Measurements from ENCODE around the gene RNFT2. TPM values are rescaled to one million over a fixed set of nuclear protein-coding genes. Genes with fewer than 3 reads are reported as not detected.
A peak's percentile ranks its signal among the peaks of the same experiment; 100 is the strongest.

RNFT2 gene
- total RNA-seq, 1 experiment from 2014 or later = 27.7 TPM

DNA sequence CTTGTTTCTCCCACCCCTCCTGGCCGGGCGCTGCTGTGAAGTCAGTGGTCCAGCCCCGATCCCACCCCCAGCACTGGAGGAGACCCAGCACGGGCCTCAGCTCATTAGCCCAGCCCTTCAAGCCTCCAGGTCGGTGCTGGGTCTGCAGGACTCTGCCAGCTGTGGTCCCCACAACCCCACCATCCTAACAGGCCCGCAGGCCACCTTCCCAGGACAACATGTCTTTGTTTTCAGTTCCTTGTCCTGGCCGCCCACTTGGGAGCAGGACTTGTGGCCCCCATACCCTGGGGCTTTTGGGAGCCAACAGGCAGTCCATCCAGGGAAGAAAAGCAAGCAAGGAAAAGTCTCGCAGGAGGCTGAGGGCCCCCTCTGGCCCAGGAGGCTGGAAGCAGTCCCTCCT lies 83.2 kb downstream of the RNFT2 start:
- Mint-ChIP-seq H3K36me3 (peaks cover 3% of the 10 kb centered on the region; the same call in 1 of the 2 replicates), H3K27me3 (ENCODE audit: low read depth) (no peaks in the 10 kb centered on the region), H3K27ac (no peak overlapping the region), H3K4me3 (no peak overlapping the region), H3K4me1 (peaks cover 18% of the 10 kb centered on the region), H3K9me3 (no peaks in the 10 kb centered on the region)
- ChIA-PET POLR2A (interaction anchor here (0.6 kb wide), 2 partner anchors 27 to 93 kb away, joined by 4 to 5 read pairs; no protein-coding TSS in a partner anchor), CTCF (interaction anchor here (2.0 kb wide), 1 partner anchor 42 kb away, joined by 7 read pairs; no protein-coding TSS in a partner anchor)
- TF ChIP-seq NR3C1 (CRISPR knock-in tag; conservative IDR thresholded peaks at IDR 0.05; ENCODE audit: low read depth) (no peak), ZNF232 (CRISPR knock-in tag; IDR thresholded peaks at IDR 0.05) (no peak), RELA (CRISPR knock-in tag; IDR thresholded peaks at IDR 0.05; ENCODE audit: borderline replicate concordance) (no peak), CBFB (CRISPR knock-in tag; IDR thresholded peaks at IDR 0.05; ENCODE audit: low read depth) (no peak), KAT7 (CRISPR knock-in tag; IDR thresholded peaks at IDR 0.05; ENCODE audit: borderline replicate concordance) (no peak), TP53 (CRISPR knock-in tag; IDR thresholded peaks at IDR 0.05) (no peak), TEAD4 (CRISPR knock-in tag; IDR thresholded peaks at IDR 0.05) (no peak), ZNF138 (CRISPR knock-in tag; conservative IDR thresholded peaks at IDR 0.05) (no peak), GRHL2 (CRISPR knock-in tag; IDR thresholded peaks at IDR 0.05; ENCODE audit: insufficient replicate concordance, severe bottlenecking) (no peak), ZNF317 (CRISPR knock-in tag; IDR thresholded peaks at IDR 0.05; ENCODE audit: borderline replicate concordance, low read depth) (no peak)
- TF ChIP-seq, protein P1, sequence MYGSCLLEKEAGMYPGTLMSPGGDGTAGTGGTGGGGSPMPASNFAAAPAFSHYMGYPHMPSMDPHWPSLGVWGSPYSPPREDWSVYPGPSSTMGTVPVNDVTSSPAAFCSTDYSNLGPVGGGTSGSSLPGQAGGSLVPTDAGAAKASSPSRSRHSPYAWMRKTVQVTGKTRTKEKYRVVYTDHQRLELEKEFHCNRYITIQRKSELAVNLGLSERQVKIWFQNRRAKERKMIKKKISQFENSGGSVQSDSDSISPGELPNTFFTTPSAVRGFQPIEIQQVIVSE (CRISPR knock-in tag; IDR thresholded peaks at IDR 0.05; ENCODE audit: borderline replicate concordance) = no peak
- TF ChIP-seq, protein P2, sequence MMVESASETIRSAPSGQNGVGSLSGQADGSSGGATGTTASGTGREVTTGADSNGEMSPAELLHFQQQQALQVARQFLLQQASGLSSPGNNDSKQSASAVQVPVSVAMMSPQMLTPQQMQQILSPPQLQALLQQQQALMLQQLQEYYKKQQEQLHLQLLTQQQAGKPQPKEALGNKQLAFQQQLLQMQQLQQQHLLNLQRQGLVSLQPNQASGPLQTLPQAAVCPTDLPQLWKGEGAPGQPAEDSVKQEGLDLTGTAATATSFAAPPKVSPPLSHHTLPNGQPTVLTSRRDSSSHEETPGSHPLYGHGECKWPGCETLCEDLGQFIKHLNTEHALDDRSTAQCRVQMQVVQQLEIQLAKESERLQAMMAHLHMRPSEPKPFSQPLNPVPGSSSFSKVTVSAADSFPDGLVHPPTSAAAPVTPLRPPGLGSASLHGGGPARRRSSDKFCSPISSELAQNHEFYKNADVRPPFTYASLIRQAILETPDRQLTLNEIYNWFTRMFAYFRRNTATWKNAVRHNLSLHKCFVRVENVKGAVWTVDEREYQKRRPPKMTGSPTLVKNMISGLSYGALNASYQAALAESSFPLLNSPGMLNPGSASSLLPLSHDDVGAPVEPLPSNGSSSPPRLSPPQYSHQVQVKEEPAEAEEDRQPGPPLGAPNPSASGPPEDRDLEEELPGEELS (CRISPR knock-in tag; IDR thresholded peaks at IDR 0.05) = no peak
- TF ChIP-seq, protein P3, sequence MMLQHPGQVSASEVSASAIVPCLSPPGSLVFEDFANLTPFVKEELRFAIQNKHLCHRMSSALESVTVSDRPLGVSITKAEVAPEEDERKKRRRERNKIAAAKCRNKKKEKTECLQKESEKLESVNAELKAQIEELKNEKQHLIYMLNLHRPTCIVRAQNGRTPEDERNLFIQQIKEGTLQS (CRISPR knock-in tag; conservative IDR thresholded peaks at IDR 0.05) = no peak
- TF ChIP-seq, protein P4, sequence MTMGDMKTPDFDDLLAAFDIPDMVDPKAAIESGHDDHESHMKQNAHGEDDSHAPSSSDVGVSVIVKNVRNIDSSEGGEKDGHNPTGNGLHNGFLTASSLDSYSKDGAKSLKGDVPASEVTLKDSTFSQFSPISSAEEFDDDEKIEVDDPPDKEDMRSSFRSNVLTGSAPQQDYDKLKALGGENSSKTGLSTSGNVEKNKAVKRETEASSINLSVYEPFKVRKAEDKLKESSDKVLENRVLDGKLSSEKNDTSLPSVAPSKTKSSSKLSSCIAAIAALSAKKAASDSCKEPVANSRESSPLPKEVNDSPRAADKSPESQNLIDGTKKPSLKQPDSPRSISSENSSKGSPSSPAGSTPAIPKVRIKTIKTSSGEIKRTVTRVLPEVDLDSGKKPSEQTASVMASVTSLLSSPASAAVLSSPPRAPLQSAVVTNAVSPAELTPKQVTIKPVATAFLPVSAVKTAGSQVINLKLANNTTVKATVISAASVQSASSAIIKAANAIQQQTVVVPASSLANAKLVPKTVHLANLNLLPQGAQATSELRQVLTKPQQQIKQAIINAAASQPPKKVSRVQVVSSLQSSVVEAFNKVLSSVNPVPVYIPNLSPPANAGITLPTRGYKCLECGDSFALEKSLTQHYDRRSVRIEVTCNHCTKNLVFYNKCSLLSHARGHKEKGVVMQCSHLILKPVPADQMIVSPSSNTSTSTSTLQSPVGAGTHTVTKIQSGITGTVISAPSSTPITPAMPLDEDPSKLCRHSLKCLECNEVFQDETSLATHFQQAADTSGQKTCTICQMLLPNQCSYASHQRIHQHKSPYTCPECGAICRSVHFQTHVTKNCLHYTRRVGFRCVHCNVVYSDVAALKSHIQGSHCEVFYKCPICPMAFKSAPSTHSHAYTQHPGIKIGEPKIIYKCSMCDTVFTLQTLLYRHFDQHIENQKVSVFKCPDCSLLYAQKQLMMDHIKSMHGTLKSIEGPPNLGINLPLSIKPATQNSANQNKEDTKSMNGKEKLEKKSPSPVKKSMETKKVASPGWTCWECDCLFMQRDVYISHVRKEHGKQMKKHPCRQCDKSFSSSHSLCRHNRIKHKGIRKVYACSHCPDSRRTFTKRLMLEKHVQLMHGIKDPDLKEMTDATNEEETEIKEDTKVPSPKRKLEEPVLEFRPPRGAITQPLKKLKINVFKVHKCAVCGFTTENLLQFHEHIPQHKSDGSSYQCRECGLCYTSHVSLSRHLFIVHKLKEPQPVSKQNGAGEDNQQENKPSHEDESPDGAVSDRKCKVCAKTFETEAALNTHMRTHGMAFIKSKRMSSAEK (CRISPR knock-in tag; IDR thresholded peaks at IDR 0.05; ENCODE audit: borderline replicate concordance) = no peak
- no peak for DNase-seq (ENCODE audit: low spot score)
- peak; percentile 6; the same call in 1 of the 2 replicates for ATAC-seq

DNA sequence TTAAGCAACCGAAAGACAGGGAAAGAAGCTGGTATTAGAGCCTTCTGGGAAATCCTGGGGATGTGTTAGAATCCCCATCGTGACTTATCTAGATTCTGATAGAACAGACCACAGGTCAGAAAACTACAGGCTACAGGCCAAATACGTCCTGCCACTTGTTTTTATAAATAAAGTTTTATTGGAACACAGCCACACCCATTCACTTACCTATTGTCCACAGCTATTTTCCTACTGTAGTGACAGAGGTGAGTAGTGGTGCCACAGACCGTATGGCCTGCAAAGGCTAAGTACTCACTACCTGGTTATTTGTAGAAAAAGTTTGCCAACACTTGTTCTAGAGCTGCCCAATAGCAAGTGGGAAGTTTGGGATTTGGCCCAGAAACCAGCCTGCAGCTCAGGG lies 89.3 kb downstream of the RNFT2 start:
- no peak for DNase-seq (ENCODE audit: low spot score)
- no peak overlapping the region for H3K27ac Mint-ChIP-seq
- H3K4me1 Mint-ChIP-seq = no peaks in the 10 kb centered on the region
- H3K27me3 Mint-ChIP-seq (ENCODE audit: low read depth) = no peaks in the 10 kb centered on the region
- CTCF ChIA-PET = interaction anchor here (0.7 to 1.1 kb wide), 2 partner anchors 36 to 115 kb away, joined by 3 read pairs; no protein-coding TSS in a partner anchor
- no peaks in the 10 kb centered on the region for H3K9me3 Mint-ChIP-seq
- POLR2A ChIA-PET = no interaction called here
- no peak for ATAC-seq
- H3K36me3 Mint-ChIP-seq = peaks cover 3% of the 10 kb centered on the region; the same call in 1 of the 2 replicates
- no peak overlapping the region for H3K4me3 Mint-ChIP-seq
- TF ChIP-seq TEAD4 (CRISPR knock-in tag; IDR thresholded peaks at IDR 0.05) (no peak), AR (CRISPR knock-in tag; IDR thresholded peaks at IDR 0.05) (no peak), USF2 (CRISPR knock-in tag; IDR thresholded peaks at IDR 0.05) (no peak), GRHL2 (CRISPR knock-in tag; IDR thresholded peaks at IDR 0.05; ENCODE audit: insufficient replicate concordance, severe bottlenecking) (no peak)
- TF ChIP-seq, protein P5, sequence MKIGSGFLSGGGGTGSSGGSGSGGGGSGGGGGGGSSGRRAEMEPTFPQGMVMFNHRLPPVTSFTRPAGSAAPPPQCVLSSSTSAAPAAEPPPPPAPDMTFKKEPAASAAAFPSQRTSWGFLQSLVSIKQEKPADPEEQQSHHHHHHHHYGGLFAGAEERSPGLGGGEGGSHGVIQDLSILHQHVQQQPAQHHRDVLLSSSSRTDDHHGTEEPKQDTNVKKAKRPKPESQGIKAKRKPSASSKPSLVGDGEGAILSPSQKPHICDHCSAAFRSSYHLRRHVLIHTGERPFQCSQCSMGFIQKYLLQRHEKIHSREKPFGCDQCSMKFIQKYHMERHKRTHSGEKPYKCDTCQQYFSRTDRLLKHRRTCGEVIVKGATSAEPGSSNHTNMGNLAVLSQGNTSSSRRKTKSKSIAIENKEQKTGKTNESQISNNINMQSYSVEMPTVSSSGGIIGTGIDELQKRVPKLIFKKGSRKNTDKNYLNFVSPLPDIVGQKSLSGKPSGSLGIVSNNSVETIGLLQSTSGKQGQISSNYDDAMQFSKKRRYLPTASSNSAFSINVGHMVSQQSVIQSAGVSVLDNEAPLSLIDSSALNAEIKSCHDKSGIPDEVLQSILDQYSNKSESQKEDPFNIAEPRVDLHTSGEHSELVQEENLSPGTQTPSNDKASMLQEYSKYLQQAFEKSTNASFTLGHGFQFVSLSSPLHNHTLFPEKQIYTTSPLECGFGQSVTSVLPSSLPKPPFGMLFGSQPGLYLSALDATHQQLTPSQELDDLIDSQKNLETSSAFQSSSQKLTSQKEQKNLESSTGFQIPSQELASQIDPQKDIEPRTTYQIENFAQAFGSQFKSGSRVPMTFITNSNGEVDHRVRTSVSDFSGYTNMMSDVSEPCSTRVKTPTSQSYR (CRISPR knock-in tag; IDR thresholded peaks at IDR 0.05) = no peak
- TF ChIP-seq, protein P6, sequence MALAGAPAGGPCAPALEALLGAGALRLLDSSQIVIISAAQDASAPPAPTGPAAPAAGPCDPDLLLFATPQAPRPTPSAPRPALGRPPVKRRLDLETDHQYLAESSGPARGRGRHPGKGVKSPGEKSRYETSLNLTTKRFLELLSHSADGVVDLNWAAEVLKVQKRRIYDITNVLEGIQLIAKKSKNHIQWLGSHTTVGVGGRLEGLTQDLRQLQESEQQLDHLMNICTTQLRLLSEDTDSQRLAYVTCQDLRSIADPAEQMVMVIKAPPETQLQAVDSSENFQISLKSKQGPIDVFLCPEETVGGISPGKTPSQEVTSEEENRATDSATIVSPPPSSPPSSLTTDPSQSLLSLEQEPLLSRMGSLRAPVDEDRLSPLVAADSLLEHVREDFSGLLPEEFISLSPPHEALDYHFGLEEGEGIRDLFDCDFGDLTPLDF (CRISPR knock-in tag; IDR thresholded peaks at IDR 0.05) = no peak
